Measurements from ENCODE around the gene FOXN3.

The FOXN3 gene

DNA sequence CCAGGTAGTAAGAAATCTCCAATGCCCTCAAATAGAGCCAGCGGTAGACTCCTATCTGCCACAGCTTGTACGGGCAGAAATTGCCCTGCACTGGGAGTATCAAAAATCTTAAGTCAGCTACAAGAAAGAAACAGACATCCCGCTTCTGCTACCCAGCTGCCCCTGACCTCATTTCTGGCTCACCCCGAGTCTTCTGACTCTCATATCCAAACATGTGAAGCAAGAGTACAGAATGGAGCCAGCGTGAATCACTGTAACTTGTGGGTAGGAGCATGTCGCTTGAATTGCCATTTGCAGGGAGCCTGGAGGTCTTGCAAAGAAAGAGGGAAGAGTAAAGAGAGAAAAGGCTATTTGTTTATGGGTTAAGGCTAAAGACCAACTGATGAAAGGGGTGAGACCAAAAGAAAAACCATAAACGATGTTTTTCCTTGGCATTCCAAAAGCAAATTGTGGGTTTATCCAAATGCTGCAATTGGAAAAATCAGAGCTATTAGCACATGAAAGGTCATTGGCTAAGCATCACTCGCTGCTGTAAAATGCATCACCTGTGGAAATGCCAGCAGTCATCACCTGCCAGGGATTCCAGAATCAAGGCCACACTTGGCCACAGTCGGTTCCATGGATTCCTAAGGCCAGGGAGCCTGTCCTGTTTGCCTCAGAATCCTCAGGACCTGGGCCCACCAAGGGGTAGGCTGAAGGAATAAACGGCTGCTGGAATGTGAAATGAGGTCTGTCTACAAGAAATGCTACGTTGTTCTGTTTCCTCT lies 86.6 kb downstream of the FOXN3 start:
- no peak for DNase-seq

DNA sequence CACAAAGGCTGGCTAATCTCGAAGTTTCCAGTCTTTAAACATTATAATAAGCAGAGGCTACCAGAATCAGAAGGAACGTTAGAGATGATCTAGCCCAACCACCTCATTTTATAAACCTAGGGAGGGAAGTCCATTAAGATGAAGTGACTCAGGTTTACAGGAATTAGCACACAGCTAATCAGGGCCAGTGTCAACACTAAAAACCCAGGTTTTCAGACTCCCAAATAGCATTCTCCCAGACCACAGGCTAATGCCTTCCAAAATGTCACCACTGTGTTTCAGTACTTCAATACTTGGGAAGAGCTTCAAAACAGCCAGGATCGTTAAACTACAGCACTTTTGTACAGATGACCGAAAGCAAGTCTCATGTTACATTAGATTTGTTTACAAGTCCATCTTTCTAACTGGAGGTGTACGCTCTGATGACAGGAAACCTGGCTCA lies 89.2 kb downstream of the FOXN3 start:
- DNase-seq: no peak

DNA sequence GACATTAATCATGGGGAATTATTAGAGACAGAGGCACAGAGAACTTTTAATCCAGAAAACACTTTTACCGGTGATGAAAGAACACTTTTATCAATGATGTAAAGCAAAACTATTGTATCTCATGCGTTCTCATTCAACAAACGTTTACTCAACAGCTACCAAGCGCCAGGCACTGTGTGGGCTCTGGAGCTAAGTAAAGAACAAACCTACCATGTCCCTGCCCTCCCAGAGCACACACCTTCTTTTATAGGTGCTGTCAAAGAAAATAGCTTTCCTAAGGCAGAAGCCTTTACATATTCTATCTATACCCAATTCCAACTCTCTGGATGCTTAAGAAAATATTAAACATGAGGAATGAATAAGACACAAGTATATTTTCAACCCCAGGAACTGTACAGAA lies 91.1 kb downstream of the FOXN3 start:
- DNase-seq: no peak

DNA sequence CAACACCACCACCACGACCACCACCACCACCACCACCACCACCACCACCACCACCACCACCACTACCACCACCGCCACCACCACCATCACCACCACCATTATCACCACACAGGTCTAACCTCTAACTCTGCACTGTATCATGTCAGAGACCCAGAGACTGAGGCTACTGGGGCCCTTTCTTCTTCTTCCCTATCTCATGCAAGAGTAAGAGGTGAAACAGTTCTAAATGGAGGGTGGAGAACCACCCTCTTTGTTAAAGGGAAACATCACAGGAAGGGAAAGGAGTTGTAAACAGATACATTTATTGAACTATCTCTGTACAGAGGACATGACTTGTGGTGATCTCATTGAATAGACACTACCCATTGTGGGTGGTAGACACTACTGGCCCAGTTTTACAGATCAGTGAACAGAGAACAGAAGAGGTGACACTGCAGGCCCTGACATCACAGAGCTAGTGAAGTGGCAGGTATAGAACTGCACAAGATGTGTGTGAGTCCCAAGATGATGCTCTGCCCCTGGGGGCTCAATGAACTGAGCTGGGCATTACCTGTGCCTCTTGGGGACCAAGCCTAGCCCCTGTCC lies 91.6 kb downstream of the FOXN3 start:
- DNase-seq: no peak

DNA sequence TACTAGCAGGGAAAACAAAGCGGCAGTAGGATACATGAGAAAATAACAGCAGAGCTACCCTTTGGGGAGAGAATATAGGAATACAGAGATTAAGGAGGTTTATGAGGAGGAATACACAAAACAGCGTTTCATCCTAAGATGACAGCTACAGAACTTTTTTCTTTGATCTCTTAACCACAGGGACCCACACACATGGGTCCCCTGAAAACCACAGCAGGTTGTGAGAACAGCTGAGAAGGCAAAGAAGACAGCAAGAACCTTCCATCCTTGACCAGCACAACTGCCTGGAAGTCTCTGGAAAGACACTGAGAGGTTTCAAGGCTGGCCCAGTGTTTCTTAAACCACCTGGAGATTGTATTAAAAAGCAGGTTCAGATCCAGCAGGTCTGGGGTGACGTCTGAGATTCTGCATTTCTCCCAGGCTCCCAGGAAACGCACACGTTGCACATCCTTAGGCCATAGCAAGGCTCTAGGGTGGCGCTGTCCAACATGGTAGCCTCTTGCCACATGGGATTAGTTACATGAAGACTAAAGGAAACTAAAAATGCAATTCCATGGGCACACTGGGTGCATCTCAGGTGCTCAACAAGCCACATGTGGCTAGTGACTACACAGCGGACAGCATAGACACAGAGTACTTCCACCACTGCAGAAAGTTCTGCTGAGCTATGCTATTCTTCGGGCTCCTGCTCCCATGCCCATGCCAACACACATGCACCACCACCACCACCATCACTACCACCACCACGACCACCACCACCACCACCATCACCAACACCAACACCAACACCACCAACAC lies 92.3 kb downstream of the FOXN3 start:
- DNase-seq: no peak

DNA sequence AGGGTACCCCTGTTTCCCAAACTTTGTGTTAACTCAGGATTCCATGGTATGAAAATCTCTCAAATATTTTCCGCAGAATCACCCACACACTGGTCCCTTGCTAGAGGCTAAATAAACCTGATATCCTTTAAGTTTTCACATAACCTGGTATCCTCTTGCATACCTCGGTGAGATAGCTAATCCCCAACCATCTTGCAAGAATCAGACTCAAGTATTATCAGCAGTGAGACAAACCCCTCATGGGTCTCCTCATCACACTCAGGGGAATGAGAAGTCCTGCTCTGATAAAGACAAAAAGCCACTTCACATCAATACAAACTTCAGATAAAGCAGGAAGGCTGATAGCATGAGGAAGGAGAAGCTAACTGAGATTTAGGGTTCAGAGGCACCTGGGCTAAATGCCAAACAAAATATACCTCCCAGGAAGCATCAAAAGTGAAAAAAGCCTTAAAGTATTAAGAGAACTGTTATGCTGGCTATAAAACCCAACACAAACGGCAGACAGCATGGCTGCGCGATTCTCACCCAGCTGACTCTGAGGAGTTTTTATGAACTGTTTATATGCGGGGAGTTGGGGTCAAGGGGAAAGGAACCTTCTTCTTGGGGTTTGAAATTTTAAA lies 96.5 kb downstream of the FOXN3 start:
- DNase-seq: no peak

DNA sequence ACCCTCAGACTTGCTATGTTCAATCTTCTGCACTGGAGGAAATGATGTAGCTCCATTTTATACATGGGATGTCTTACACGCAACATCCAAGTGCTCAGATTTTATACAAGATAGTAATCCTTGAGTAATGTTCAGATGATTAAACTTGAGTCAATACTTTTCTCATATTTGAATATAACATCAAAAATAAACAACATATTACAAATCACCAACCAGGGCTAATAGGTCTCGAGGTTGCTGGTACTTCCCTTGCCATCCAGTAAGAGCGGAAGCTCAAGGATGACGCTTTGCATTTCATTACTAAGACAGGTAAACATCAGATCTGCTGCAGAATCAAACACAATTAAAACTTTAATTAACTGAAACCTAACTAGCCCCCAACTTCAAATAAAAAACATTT lies 97.3 kb downstream of the FOXN3 start:
- DNase-seq: no peak

DNA sequence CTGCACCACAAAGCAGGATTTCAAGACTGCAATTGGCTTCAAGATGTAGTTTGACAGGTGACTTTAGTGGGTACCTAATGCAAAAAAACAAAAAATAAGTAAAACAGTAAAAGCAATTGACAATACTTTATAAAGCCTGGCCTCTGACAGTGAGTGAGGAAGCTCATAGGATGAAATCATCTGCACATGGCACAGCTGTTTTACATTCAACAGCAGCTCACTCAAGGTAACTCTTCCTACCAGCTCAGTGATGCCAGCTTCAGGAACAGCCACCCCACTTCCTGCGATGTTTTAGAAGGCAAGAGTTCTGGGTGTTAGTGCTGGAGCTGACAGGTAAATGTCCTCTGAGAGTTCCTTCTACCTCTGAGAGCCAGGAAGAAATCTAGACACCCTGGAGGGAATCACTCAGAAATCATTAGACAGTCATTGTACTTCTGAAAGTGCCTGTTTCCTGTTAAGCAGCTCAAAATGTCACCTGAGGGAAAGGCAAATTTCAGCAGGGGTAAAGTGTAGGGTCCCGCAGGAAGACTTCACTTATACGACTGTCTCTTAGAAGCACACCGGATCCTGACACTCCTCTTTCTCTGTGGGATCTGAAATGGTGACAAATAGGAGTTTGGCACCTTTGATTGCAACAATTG lies 99.9 kb downstream of the FOXN3 start:
- no peak for DNase-seq

DNA sequence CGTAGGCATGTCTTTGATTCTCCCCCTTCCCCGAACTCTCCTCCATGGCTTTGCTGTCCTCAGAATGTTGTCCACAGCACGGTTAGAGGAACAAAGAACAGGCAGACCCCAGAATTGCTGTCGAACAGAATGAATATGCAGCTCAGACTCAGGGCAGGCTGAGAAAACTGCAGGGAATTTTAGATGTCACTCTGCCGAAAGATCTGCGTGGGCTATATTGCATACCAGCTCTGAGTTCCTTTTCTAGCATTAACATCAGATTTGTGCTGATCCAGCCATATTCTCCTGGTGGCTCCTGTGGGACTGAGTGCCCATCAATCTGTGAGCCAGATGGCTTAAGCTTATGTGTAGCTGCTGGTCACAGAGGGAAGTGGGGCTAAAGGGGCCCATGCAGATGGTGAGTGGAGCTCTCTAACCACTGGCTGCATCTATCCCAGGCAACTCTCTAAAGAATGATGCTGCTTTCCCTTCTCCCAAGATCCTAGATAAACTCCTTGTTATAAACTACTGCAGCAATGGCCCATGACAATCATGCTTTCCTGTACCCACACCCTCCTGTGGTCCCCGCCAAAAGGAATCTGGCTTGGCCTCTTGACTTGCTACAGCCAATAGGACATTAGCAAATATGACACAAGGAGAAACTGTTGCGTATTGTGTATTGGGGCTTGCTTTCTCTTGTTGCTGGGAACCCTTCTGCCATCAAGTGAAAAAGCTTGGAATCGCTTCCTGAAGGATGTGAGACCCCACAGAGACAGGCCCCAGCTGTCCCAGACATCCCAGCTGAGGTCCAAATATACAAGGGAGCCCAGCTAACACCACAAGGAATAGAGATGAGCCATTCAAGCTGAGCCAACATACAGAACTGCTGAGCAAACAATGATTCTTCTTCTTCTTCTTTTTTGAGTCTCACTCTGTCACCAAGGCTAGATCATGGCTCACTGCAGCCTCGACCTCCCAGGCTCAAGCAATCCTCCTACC lies 101.3 kb downstream of the FOXN3 start:
- DNase-seq: no peak

DNA sequence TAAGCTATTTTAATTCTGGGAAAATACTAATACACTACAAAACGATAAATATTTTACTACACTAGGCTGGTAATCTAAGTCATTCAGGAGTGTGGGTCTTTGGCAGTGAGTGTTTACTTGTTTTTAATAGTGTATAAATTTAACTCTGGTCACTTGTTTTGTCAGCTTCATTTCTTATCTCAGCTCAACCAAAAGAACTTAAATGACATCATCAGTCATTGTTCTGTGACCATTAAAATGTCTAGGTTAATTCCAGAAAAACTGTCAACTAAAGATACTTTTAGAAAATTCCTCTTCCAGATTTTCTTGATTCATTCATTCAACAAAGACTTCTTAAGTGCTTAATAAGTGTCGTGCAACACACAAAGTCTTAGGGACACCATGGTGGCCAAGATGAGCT lies 102.8 kb downstream of the FOXN3 start:
- no peak for DNase-seq

DNA sequence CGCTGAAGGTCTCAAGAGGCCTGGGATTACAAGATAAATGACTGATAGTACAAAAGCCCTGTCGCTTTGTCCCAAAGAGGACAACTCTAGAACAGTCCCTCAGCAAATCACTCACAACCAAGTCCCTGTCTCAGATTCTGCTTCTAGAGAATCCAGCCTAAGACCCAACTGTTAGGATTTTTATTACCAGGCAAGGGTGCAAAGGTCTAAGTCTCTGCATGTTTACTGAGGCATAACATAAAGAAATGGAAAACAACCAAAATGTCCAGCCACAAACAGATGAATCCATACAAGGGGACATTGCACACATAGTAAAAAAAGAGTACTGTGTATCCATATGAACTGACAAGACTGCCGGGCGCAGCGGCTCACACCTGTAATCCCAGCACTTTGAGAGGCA lies 104.1 kb downstream of the FOXN3 start:
- DNase-seq: no peak

DNA sequence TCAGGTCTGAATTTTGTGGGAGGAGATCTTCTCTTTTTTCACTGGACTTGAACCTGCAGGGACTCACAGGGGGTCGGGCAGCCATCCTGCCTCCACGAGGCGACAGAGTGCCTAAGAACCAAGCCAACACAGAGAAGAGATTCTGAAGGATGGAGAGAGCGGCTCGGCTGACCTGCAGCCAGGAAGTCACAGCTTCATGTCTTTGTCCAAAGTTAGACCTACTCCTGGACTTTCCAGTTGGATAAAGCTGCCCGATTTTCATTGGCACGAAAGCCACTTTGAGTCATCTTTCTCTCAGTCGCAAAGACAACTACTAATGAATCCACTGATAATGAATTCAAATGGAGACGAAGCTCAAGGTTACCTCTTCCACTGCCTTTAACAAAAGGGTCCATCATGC lies 106.8 kb downstream of the FOXN3 start:
- DNase-seq: no peak

DNA sequence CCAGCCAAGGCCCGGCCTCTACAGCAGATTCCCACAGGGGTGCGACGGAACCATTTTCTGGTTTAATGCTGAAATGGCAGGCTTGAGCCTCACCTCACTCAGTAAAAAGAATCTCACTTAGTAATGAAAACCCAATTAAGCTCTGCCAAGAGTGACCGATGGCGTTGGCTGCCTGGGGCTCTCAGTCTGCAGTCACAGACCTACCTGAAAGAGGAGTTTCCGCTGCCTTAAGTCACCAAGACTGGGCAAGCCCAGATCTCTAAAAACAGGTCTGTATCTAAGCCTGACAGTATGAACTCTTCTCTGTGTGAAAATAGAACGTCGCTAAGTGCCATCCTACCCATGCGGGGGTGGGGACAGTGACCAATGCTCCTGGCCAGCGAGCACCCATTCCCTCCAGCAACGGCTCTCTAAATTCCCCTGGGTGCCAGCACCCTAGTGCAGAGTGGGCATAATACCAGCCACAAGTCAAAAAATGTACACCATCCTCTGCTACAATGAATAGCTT lies 107.3 kb downstream of the FOXN3 start:
- no peak for DNase-seq

DNA sequence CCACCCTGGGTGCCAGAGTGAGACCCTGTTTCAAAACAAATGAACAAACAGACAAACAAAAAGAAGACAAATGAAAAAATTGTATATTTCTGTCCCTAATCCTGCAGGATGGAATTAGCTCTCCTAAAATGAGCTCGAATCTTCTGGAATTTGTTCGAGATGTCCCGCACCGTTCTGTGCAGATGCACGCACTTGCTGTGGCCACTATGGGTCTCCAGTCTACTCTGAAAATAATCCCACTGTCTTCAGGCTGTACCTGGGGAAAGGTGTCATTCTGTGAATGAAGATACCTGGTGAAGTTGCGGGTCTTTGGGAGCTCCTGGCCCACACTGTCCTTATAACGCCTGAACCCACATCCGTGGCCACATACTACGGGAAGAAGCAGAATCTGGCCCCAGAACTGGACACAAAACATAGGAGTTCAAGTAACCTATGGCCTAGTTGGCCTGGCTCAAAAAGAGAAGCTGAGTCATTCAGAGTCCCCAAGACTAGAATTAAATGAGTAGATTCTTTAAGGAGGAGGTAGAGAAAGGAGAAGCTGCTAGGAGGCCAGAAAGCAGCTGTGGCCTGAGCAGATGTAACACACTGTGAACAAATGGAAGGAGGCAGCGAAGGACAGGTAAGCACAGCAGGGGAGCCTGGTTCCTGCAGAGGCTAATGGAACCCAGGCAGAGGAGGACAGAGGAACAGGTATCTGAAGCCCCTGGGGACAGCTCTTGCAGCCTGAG lies 108.6 kb downstream of the FOXN3 start:
- no peak for DNase-seq

DNA sequence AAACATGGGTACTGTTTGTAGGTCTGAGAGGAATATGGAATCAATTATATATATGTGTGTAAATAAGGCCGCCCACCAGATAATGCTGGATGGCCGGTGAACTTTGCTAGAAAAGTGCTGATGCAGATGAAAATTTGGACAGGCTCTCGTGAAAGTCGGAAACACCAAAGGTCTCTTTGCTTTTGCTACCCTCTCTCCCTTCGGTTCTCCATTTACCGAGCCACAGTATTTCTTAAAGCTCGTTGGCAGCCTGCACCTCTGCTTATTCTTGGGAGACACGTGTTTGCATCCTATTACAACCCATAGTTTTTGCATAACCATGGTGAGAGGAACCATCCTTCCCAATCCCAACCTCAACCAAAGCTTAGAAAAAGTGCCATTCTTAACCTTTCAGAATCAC lies 109.6 kb downstream of the FOXN3 start:
- DNase-seq: no peak

DNA sequence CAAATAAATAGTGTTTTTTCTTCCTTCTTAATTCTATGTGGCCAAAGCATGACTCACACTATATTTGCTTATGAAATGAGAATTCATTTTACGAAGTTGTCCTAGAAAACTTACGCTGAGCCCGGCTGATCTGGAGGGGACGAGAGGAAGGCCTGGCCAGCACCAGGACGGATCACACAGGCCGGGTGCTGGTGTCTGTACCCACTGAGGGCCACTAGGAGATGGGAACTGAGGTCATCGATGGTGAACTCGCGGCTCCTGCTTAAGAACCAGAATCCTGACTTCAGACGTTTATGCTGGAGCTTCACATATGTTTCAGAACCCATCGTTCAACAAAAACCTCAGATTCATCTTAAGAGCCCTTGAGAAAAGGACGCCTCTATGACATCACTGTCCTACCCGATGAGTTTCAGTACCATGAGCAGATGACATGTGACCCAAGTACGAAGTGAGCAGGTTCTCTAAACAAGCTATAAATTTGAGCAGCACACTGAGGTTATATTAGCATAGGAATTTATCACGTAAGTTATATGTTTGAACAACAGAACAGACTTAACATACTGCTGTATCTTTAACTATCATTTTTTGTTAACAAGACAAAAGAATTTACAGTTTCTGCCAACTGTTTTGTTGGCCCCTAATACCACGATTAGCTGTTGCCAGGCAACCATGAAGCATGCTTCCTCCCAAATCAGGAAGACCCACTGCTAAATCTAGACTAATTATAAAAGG lies 111.9 kb downstream of the FOXN3 start:
- no peak for DNase-seq

DNA sequence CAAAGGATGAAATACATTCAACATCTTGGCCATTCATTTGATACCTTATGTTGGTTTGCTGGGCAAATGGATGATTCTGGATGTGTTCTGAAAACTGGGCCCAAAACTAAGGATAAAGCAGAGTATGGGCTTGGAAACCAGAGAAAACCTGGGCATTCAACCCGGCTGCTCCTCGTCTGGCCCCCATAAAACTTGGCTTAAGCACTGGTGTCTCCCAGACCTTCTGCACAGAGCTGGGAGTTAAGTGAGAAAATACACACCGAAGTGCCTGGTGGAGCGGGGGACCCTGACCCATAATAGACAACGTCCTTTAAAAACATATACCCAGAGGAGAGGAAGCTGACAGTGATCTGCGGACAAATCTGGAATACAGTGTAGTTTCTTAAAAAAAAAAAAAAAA lies 112.5 kb downstream of the FOXN3 start:
- no peak for DNase-seq

DNA sequence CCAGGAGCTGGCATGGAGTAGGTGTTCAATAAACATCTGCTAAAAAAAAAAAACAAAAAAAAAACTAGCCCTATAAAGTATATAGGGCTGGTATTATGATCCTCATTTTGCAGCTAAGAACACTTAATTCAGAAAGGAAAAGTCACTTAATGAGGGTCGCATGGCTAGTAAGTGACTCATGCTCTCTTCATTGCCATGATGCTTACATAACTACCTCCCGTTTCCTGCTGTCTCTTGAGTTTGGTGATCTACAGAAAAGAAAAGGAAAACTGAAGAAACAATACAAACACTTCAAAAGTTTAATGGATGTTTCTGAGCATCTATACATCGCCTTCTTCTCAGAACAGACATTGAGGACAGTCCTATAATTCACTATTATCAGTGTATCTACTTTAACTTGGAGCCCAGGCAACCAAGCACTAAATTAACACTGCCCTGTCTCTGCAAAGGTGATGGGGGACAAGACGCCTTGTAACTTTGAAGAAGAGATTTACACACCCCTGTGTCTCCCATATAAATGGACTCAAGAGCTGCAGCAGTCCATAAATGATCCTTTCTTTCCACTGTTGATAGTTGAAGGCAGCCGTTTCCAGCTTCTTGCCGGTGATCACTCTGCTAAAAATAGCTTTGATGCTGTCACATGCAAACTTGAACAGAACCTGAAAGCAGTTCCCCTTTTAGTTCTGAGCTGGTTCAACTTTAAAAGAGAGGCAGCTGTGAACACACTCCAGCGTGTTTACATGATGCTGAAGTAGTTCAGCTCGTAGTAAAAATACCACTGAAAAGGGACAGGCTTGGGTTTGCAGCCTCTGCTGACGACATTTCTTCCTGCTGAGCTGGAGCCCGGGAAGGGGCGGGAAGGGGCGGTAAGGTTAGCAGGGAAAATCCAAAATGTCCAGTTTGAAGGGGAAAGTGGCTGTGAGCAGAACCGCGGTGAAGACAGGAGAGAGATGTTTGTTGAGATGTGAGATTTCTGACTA lies 113.3 kb downstream of the FOXN3 start:
- no peak for DNase-seq

DNA sequence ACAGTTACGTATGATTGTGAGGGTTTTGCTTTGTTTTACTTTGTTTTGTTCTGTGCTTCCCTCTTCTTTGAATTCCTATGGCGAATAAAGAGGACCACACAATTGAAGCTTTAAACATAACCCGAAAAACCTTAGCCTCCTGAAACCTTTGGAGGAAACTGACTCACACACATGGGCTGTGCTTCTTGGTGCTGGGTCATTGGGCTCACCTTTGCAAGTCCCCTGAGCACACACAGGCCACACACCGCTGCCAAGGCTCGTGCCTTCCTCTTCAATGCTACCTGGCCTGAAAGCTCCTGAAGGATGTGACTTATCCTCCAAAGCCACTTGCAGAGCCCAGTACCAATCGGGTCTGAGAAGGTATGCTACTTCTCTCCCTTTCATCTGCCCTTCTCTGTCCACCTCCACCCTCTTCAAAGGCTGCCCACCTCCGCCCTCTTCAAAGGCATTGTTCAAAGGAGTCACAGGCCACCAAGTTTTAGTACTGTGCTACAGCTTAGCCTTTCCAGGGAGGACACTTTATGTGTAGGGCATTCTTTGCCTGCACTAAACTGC lies 114.6 kb downstream of the FOXN3 start:
- DNase-seq: no peak

Data from NK-92 treated with Interleukin-12 subunit alpha and Interleukin-12 subunit beta, amount 100 ng/mL, for 24 hours (cell line).